ENCODE measurements around the gene MBLAC1.

MBLAC1 gene

GRCh38 chr7:100098913-100099312 lies 27.9 kb upstream of the MBLAC1 start:
- no peak for DNase-seq (ENCODE audit: low spot score)

- DNase-seq (ENCODE audit: low spot score), result no peak
These were observed 27.3 kb upstream of the MBLAC1 start for GRCh38 chr7:100099452-100099851.

- DNase-seq (ENCODE audit: low spot score), result peak; percentile 91
These were observed 26.2 kb upstream of the MBLAC1 start for GRCh38 chr7:100100420-100101015.

GRCh38 chr7:100101016-100101862 lies 25.5 kb upstream of the MBLAC1 start, which contains the start of the genes AP4M1 and MCM7:
AP4M1 (plus strand) TSS chr7:100101643; CDS start chr7:100101715, 72 bp downstream.
MCM7 (minus strand) TSS chr7:100101397; CDS start chr7:100101294, 103 bp downstream.
- DNase-seq (ENCODE audit: low spot score), result peak; percentile 96

GRCh38 chr7:100102950-100103840 lies 23.6 kb upstream of the MBLAC1 start:
- DNase-seq (ENCODE audit: low spot score), result no peak

GRCh38 chr7:100105534-100105933 lies 21.2 kb upstream of the MBLAC1 start:
- no peak for DNase-seq (ENCODE audit: low spot score)

GRCh38 chr7:100106633-100107032 lies 20.1 kb upstream of the MBLAC1 start:
- DNase-seq (ENCODE audit: low spot score), result no peak

- no peak for DNase-seq (ENCODE audit: low spot score)
These were observed 19.5 kb upstream of the MBLAC1 start for GRCh38 chr7:100107125-100107737.

GRCh38 chr7:100107890-100108289 lies 18.9 kb upstream of the MBLAC1 start:
- DNase-seq (ENCODE audit: low spot score), result no peak

GRCh38 chr7:100109521-100110163 lies 17.1 kb upstream of the MBLAC1 start:
- no peak for DNase-seq (ENCODE audit: low spot score)

- DNase-seq (ENCODE audit: low spot score), result no peak
These were observed 15.6 kb upstream of the MBLAC1 start for GRCh38 chr7:100111156-100111555.

- DNase-seq (ENCODE audit: low spot score), result no peak
These were observed 14.9 kb upstream of the MBLAC1 start for GRCh38 chr7:100111914-100112313.

GRCh38 chr7:100115026-100115425 lies 11.7 kb upstream of the MBLAC1 start:
- no peak for DNase-seq (ENCODE audit: low spot score)

- DNase-seq (ENCODE audit: low spot score), result no peak
These were observed 8.2 kb upstream of the MBLAC1 start for GRCh38 chr7:100118388-100119071.

- DNase-seq (ENCODE audit: low spot score), result peak; percentile 98
These were observed 7.4 kb upstream of the MBLAC1 start, which contains the start of the genes CNPY4 and TAF6 for GRCh38 chr7:100119072-100119969. CNPY4 (plus strand) TSS chr7:100119634; CDS start chr7:100119745, 111 bp downstream. TAF6 (minus strand) TSS chr7:100119358; CDS start chr7:100114209, 5,149 bp downstream.

GRCh38 chr7:100119970-100120732 lies 6.6 kb upstream of the MBLAC1 start:
- peak; percentile 66 for DNase-seq (ENCODE audit: low spot score)

- DNase-seq (ENCODE audit: low spot score), result no peak
These were observed 6.1 kb upstream of the MBLAC1 start for GRCh38 chr7:100120733-100121036.

GRCh38 chr7:100122067-100122466 lies 4.7 kb upstream of the MBLAC1 start:
- no peak for DNase-seq (ENCODE audit: low spot score)

GRCh38 chr7:100122568-100122967 lies 4.2 kb upstream of the MBLAC1 start:
- no peak for DNase-seq (ENCODE audit: low spot score)
